ENCODE data around the gene MIER2.
"Not testable (repeated sequence)": the region's sequence is repeated elsewhere in the genome, so short reads cannot be mapped to it uniquely, and the experiment has no call there.

Gene MIER2

DNA sequence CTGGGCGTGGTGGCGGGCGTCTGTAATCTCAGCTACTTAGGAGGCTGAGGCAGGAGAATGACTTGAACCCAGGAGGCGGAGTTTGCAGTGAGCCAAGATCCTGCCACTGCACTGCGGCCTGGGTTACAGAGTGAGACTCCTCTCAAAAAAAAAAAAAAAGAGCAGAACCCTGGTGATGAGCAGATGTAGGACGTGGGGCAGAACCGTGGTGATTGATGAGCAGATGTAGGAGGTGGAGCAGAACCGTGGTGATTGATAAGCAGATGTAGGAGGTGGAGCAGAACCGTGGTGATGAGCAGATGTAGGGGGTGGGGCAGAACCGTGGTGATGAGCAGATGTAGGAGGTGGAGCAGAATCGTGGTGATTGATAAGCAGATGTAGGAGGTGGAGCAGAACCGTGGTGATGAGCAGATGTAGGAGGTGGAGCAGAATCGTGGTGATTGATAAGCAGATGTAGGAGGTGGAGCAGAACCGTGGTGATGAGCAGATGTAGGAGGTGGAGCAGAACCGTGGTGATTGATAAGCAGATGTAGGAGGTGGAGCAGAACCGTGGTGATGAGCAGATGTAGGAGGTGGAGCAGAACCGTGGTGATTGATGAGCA lies 36.1 kb upstream of the MIER2 start:
- DNase-seq (ENCODE audit: low read depth, low spot score); H3K27ac ChIP-seq: not testable (repeated sequence)

DNA sequence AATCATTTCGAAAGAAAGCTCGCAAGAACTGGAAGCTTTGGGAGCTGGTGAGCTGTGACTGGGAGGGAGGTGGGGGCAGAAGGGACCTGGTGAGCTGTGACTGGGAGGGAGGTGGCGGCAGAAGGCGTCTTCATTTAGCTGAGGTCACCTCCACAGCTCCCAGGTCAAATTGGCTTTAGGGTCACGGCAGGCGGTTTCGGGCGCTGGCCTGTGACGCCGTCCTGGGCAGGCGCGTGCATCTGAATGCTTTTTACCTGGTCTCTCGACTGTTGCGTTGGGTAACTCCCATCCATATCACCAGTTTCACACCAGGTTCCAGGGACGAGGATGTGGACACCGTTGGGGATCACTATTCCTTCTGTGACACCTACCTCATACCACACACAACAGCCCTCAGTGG lies 35.2 kb upstream of the MIER2 start:
- H3K27ac ChIP-seq = no peak overlapping the region
- no peak for DNase-seq (ENCODE audit: low read depth, low spot score)

DNA sequence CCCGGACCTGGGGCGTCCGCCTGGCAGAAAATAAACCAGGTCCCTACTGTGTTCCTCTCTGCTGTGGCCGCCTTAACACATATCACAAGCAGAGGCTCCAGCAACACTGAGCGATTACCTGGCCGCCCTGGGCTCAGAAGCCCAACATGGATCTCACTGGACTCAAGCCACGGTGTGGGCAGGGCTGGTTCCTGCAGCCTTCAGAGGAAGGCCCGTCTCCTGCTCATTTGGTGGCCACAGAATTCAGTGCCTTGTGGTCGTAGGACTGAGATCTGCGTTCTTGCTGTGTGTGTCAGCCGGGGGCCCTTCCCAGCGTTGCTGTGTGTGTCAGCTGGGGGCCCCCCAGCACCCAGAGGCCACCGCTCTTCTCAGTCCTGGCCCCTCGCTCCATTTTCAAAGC lies 34.1 kb upstream of the MIER2 start:
- no peak overlapping the region for H3K27ac ChIP-seq
- DNase-seq (ENCODE audit: low read depth, low spot score) = no peak

DNA sequence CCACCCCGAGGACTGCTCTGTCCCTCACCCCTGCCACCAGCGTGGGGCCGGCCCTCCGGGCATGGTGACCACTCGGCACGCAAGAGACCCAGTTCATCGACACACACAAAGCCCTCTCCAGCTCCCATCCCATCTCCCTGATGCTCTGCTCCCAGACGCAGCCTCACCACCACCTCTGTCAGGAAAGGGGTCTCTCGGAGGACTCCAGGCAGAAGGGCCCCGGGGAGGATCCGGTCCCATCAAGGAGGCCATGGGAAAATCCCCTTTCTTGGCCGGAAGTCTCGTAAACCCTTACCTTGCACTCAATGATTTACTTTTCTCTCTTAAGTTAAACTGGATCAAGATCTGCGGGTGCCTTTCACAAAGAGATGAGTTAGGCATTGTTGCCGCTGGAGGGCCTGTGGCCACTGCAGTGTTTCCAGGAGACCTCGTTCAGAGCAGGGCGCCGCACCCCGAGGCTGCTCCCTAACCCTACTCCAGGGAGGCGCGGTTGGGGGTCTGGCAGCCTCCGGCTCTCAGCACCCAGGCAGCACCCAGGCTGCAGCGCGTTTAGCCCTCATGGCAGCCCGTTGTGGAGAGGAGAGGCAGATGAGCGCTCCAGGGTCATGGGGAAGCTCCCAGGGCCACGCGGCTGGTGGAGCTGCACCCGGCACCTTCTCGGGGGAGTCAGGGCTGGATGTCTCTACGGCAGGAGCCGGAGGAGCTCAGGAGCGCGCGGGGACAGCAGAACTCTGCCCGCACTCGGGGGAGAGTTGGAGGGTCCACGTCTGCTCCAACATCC lies 33.4 kb upstream of the MIER2 start:
- H3K27ac ChIP-seq = no peak overlapping the region
- DNase-seq (ENCODE audit: low read depth, low spot score) = no peak

DNA sequence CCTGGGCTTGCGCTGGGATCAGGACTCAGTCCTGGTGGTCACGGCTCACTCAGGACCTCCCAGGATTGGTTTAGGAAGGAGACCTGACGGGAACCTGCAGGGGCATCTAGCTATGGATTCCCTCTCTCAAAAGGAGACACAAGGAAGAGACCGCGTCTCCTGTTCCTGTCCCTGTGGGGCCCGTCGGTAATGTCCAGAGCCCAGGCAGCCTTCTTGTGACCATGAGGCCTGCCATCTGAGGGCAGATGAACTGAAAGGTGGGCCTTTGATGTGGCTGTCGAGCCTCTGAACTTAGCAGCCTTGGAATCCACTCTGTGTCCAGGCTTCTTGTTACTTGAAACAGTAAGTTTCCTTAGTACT lies 31.5 kb upstream of the MIER2 start:
- H3K27ac ChIP-seq = no peak overlapping the region
- DNase-seq (ENCODE audit: low read depth, low spot score) = no peak

DNA sequence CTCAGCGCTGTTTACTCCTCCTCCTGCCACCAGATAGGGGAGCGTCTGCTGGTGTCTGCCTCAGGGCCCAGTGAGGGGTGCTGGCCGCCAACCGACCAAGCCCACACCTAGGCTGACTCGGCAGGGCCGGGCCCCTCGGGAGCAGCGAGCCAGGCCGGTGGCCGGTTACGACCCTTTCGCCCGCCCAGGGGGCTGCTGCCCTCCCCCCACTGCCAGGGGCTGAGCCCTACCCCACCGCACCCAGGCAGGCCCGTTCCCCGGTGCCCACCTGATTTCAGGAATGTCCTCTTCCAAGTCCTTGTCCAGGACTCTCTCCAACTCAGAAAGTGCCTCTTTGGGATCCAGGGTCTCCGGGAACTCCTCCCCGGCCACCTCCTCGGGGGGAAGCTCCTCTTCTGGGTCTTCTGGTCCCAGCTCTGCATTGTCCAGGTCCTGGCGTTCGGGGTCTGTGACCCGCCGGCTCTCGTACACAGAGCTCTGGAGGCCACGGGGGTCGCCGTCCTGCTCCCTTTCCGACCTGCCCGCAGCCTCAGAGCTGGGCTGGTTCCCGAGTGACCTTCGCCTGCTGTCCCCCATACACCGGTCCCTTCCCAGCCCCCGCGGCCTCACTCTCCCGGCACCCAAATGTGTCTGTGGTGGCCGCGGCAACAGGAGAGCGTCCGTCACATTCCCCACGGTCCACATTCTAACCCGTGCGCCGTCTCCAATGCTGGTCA lies 31.0 kb upstream of the MIER2 start:
- DNase-seq (ENCODE audit: low read depth, low spot score) = no peak
- H3K27ac ChIP-seq = no peak overlapping the region

DNA sequence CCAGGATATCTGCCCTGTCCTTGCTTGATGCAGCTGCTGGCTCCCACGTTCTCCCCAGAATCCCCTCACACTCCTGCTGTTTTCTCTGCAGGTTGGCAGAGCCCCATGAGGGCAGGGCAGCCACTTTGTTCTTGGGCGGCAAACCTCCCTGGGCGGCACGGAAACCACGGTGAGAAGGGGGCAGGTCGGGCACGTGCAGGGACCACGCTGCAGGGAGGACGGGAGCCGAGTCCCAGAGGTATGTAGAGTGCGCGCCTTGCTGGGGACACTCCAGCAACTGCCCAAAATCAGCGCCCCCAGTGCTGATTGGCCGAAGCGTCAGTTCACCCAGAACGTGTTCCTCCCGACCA lies 30.3 kb upstream of the MIER2 start:
- DNase-seq (ENCODE audit: low read depth, low spot score) = no peak
- H3K27ac ChIP-seq = no peak overlapping the region

DNA sequence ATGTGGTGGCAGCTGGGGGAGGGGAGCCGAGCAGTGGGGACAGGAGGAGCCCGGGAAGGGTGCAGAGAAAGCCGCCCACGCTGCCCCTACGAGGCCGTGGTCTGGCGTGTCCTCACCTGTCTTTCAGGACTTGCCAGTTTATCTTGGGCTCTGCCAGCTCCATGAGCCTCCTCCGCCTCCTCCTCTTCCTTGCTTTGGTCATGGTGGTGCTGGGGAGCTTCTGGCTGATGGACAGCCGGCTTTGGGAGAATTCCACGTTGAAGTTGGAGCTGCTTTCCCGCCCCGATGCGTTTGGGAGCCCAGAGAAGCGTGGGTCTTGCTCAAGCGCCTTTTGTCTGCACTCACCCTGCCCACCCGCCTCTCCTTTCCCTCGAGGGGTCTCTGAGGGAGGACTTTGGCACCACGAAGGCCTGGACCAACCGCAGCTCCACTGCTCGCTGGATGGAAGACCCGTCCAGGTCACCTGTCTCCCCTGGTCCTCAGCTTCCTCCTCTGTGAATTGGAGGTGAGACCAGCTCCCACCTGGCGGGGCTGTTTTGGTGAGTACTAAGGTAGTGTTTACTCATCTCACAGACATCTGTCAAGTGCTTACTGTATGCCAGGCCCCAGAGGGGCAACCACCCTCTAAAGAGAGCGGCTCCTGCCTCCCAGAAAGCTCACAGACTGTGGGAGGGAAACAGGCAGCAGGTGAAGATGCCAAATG lies 29.7 kb upstream of the MIER2 start:
- DNase-seq (ENCODE audit: low read depth, low spot score) = no peak
- no peak overlapping the region for H3K27ac ChIP-seq

DNA sequence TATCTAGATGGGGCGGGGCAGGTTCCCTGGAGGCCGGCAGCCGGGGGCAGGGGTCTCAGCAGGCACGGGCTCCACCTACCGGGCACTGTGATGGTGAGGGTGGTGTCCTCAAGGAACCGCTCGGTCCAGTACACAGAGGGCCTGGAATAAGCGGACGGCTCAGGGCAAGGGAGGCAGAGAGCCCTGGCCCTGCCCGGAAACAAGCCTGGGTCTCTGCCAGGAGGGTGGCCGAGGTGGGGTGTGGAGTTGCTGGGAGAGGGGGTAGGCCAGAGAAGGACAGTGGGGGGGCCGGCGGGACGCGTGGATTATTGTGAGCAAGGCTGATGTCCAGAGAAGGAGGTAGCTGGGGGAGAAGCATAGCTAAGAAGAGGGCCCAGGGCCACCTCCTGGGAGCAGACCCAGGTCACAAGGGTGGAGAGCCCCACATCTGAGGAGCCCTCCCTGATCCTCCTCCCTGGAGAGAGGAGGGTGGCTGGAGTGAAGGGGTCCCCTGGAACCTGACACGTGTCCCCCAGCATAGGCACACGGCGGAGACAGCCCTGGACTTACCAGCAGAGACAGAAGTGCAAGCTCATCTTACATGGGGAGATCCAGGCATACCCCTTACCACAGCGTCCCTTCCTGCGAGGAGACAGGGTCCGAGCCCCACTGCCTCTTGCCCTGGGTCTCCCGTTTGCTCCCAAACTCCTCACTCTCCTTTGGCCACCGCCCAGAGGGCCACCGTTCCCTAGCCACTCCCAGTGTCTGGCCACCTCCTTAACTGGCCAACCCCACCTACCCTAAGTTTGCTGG lies 29.0 kb upstream of the MIER2 start:
- H3K27ac ChIP-seq = no peak overlapping the region
- DNase-seq (ENCODE audit: low read depth, low spot score) = no peak

DNA sequence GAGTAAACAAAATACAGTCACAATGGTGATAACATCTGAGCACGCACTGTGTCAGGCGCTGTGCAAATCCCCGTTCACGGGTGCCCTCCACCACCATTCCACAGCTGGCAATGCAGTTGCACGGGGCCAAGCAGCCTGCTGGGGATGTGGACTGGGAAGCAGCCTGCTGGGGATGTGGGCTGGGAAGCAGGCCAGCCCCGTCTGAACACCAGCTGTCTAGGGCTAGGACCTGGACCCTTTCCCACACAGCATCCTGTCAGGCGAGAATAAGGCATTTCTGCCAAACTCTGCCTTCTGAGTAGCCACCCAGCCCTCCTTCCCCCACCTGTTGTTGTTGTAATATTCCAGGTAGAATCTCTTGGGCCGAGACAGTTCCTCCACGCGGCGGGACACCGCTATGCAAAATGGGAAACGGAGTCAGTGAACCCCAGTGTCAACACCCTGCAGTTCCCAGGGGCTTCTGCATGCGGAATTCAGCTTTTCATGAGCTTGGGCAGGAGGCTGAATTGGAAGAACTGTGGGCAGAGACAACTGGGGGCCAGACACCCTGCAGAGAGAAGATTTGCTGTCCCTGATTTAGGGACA lies 27.8 kb upstream of the MIER2 start:
- no peak for DNase-seq (ENCODE audit: low read depth, low spot score)
- no peak overlapping the region for H3K27ac ChIP-seq

DNA sequence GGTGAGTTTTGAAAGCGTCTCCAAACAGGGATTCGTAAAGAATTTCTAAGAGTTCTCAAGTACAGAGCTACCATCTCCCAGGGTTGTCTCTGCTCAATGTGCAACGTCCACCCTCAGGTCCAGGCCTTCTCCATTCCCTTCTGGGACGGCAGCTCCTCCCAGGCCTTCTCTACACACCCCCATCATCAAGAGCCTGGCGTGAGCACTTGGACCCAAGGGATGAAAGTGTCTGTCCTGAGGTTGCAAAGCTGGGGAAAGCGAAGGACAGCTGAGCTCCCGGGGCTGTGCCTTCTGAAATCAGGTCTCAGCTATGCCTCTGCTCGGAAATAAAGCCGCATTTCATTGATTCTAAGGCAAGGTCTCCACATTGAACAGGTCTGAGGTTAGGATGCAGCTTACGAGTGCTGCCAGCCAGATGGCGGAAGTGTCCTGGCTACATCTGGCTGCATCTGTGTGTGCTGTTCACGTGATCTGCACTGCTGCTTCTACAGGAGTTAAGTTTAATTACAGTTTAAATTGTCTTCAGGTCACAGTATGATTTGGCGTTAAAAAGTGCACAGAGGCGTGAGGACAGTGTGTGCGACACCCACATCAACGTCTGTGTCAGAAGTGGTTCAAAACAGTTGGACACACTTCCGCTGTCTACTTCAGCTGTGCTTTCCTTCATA lies 27.0 kb upstream of the MIER2 start:
- no peak overlapping the region for H3K27ac ChIP-seq
- no peak for DNase-seq (ENCODE audit: low read depth, low spot score)

DNA sequence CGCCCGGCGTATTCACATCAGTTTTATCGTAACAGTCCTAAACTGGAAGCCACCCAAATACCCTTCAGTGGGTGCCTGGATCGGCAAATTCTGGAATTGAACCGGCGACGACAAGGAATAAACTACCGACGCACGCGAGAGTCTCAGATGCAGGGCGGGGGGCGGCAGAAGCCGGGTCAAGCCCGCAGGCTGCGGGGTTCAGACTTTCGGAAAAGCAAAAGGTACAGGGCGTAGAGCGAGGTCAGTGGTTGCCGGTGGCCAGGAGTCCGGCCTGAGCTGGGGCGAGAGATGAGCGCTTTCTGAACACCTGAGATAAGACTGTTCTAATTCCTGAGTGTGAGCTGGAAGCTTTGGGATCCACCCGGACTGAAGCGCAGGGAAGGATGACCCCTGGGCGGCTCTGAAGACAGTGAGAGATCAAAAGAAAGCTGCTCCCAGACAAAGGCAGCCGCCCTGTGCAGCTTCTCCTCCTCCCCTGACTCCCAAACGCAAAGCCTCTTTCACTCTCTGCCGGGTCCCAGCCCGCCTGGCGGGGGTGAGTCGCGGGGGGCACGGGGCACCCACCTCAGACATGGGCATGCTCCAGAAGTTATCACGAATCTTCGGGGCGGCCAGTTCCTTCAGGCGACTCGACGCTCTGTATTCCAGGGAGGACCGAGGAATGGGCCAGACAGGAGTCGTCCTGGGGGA lies 26.2 kb upstream of the MIER2 start:
- DNase-seq (ENCODE audit: low read depth, low spot score) = no peak
- no peak overlapping the region for H3K27ac ChIP-seq

DNA sequence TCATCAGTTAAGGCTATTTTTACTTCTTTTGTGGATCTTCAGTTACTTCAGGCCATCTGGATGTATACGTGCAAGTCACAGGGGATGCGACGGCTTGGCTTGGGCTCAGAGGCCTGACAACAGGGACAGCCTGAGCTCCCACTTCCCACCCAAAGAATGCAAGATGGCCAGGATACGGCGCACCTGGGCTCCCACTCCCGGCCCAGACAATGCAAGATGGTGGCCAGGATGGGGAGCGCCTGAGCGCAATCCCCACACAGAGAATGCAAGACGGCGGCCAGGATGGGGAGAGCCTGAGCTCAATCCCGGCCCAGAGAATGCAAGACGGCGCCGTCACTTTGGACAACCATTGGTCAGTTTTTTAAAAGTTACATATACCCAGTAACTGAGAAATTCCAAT lies 25.3 kb upstream of the MIER2 start:
- H3K27ac ChIP-seq = no peak overlapping the region
- DNase-seq (ENCODE audit: low read depth, low spot score) = no peak

DNA sequence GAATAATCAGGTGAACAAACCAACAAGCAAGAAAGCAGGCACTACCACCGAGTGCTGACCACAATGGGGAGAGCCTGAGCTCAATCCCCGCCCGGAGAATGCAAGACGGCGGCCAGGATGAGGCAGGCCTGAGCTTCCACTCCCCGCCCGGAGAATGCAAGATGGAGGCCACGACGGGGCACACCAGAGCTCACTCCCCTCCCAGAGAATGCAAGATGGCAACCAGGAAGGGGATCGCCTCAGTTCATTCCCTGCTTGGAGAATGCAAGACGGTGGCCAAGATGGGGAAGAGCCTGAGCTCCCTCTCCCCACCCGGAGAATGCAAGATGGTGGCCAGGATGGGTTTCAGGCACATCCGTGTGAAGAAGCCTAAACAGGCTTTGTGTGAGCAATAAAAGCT lies 24.7 kb upstream of the MIER2 start:
- DNase-seq (ENCODE audit: low read depth, low spot score) = no peak
- H3K27ac ChIP-seq = no peak overlapping the region

DNA sequence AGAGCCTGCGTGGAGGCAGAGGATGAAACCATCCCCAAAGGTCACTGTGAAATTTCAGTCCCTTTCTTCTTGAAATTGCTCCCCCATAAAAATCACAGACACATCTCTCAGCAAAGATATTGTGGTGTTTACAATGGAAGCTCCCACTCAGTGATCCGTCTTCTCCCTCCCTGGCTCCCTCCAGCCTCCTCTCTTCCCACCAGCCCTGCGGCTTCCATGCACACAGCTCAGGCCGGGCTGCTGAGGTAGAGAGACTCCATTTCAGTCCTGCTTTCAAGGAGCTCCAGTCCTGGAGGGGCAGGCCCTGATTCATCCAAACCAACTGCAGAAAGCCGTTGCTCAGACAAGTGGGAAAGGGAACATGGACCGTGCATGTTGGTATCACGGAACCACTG lies 24.0 kb upstream of the MIER2 start:
- no peak overlapping the region for H3K27ac ChIP-seq
- no peak for DNase-seq (ENCODE audit: low read depth, low spot score)

DNA sequence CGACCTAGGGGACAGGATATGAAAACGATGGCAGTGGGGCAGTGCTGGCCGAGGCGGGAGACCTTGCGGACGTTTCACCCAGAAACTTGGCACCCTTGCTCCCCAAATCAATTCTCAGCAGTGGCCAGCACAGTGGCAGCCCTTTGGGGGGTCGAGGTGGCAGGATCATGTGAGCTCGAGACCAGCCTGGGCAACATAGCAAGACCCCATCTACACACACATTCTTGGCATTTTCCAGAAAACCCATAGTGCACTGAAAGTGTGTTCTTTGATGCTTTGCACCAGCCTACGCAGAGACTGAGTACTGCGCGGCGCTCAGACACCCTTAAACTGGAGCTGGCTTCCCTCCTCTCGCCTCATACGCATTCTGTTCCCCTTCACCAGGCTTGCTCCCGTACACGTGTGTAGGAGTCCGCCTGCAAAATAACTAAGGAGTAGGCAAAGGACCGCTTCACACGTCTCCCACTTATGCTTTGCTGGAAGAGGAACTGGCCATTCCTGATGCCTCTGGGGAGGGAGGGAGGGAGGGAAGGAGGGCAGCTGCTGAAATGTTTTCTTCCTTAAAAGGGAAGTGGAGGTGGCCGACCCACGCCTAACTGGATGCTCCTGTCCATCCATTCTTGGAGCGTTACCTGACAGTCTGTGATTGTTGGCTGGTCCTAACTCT lies 23.5 kb upstream of the MIER2 start:
- no peak for DNase-seq (ENCODE audit: low read depth, low spot score)
- no peak overlapping the region for H3K27ac ChIP-seq

DNA sequence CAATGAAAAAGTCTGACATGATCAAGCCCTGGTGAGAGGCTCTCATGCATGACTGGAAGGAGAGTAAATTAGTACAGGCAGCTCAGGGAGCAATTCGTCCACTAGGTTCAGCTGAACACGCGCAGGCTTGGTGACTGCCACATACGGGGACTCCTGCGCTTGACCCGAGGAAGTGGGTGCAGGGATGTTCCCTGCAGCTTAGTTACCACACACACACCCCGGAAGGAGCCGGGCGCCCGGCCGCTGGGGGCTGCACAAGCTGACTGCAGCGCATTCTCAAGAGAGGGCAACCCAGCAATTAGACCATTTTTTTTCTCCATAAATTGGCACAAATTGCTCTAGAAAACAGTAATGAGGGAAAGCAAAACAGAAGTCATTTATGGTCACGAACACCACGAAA lies 23.0 kb upstream of the MIER2 start:
- no peak for DNase-seq (ENCODE audit: low read depth, low spot score)
- no peak overlapping the region for H3K27ac ChIP-seq

DNA sequence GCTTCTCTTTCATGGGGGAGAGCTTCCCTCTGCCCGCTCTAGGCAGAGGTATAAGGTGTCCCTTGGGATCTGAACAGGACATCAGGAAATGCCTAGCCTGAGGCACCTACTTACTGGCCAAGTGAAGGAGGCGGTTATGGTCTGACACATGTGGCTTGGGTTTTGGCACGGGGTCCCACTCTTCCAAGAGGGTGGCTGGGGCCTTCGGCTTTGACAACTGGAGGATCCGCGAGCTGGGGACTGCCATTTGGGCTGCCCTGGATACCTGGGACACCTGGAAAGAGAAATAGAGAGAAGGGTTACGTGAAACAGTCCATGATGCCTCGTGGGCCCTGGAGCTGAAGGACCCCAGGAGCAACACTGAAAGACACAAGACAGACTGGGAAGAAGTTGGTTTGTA lies 22.4 kb upstream of the MIER2 start:
- DNase-seq (ENCODE audit: low read depth, low spot score) = no peak
- H3K27ac ChIP-seq = no peak overlapping the region

Data from epithelial cell of prostate (primary cell).